H1 (cell line): ENCODE results near the gene IFNB1. TPM values are rescaled to one million over a fixed set of nuclear protein-coding genes. Genes with fewer than 3 reads are reported as not detected.

Experiments used
- CTCF ChIA-PET: fragments of 300-600 bp; sonication (Branson Sonifier 250); formaldehyde crosslinking; loops from one replicate; lab custom pipeline; 2021; ENCODE audit not compliant: partially characterized antibody; lab: Charles Lee
- POLR2A ChIA-PET: fragments of 300-600 bp; sonication (Branson Sonifier 250); formaldehyde crosslinking; loops from one replicate; lab custom pipeline; 2021; ENCODE audit warnings: inconsistent platforms; ENCODE audit not compliant: partially characterized antibody; lab: Charles Lee
- DNase-seq, 2 experiments: peaks; one replicate each; pipeline versions ENCODE4 v3.0.0 to v3.0.0-alpha.2; 2010 to 2022; ENCODE audit warnings: low spot score in 2 of 2, low read depth in 1 of 2, mixed read lengths in 1 of 2
- FAIRE-seq: peaks from 2 replicates; lab custom pipeline; 2011; peaks lifted over from hg19 to GRCh38; lab: Jason Lieb, UNC
- H2AFZ ChIP-seq: 2 replicates; pipeline ENCODE4 v1.8.1; 2012; ENCODE audit warnings: low read length, inconsistent platforms
- H2AK5ac ChIP-seq: 2 replicates; pipeline ENCODE4 v1.6.1; 2013; ENCODE audit warnings: low read depth, low read length
- H2BK120ac ChIP-seq: replicated peaks from 2 replicates; pipeline ENCODE3; 2013; ENCODE audit warnings: low read depth, low read length, inconsistent platforms
- H2BK12ac ChIP-seq: 2 replicates; pipeline ENCODE4 v1.6.1; 2013; ENCODE audit warnings: low read depth, low read length
- H2BK15ac ChIP-seq: 2 replicates; pipeline ENCODE4 v1.6.1; 2013; ENCODE audit warnings: low read length
- H2BK20ac ChIP-seq: 2 replicates; pipeline ENCODE4 v1.6.1; 2013; ENCODE audit warnings: low read length
- H2BK5ac ChIP-seq: 2 replicates; pipeline ENCODE4 v1.6.1; 2013; ENCODE audit warnings: low read depth, low read length
- H3K14ac ChIP-seq: 2 replicates; pipeline ENCODE4 v1.6.1; 2013; ENCODE audit warnings: inconsistent platforms; ENCODE audit not compliant: insufficient read length
- H3K18ac ChIP-seq: 2 replicates; pipeline ENCODE4 v1.6.1; 2013; ENCODE audit warnings: low read length; ENCODE audit errors: extremely low read depth
- H3K23ac ChIP-seq: 2 replicates; pipeline ENCODE4 v1.6.1; 2013; ENCODE audit warnings: inconsistent platforms; ENCODE audit not compliant: insufficient read length
- H3K23me2 ChIP-seq: 2 replicates; pipeline ENCODE4 v1.6.1; 2013; ENCODE audit warnings: low read depth, low read length
- H3K27ac ChIP-seq: 2 replicates; pipeline ENCODE4 v1.6.1; 2011; ENCODE audit warnings: low read depth, low read length, inconsistent platforms
- H3K27me3 ChIP-seq, 4 experiments: replicated peaks in 1 of 4; 1 replicate in 1 of 4; 2 replicates in 3 of 4; pipeline versions ENCODE4 v1.6.1 to v1.8.1; 2011 to 2013; ENCODE audit warnings: low read length in 3 of 4, mild to moderate bottlenecking in 3 of 4, inconsistent platforms in 2 of 4, mixed read lengths in 2 of 4, moderate library complexity in 1 of 4; ENCODE audit not compliant: control insufficient read depth in 3 of 4, insufficient read depth in 3 of 4; ENCODE audit errors: extremely low read depth in 1 of 4
- H3K36me3 ChIP-seq, 4 experiments: 2 replicates each; pipeline versions ENCODE4 v1.6.1 to v1.8.1; 2011 to 2013; ENCODE audit warnings: mild to moderate bottlenecking in 4 of 4, low read length in 3 of 4, moderate library complexity in 2 of 4, control low read depth in 1 of 4, inconsistent platforms in 1 of 4; ENCODE audit not compliant: insufficient read depth in 4 of 4, control insufficient read depth in 2 of 4
- H3K4ac ChIP-seq: replicated peaks from 2 replicates; pipeline ENCODE3; 2013; ENCODE audit warnings: low read length, low read depth, mixed read lengths, inconsistent platforms; ENCODE audit not compliant: insufficient read length
- H3K4me1 ChIP-seq, 4 experiments: replicated peaks in 1 of 4; 1 replicate in 1 of 4; 2 replicates in 3 of 4; pipeline versions ENCODE4 v1.6.1 to v1.8.1; 2011 to 2013; ENCODE audit warnings: low read length in 3 of 4, inconsistent platforms in 2 of 4, mixed read lengths in 1 of 4; ENCODE audit not compliant: insufficient read depth in 4 of 4, control insufficient read depth in 3 of 4
- H3K4me2 ChIP-seq, 2 experiments: 2 replicates each; pipeline versions ENCODE4 v1.6.1 to v1.8.1; 2011 to 2013; ENCODE audit warnings: low read depth in 2 of 2, low read length in 2 of 2, control low read depth in 1 of 2, inconsistent platforms in 1 of 2, mild to moderate bottlenecking in 1 of 2; ENCODE audit not compliant: insufficient read depth in 1 of 2
- H3K4me3 ChIP-seq, 4 experiments: fragments of 200-600, 300-600 bp in 1 of 4; sonication (generic), shearing (Covaris generic), sonication (Bioruptor Twin) in 1 of 4; 2 replicates each; pipeline versions ENCODE4 v1.5.1 to v1.8.1; 2011 to 2016; ENCODE audit warnings: low read length in 4 of 4, low read depth in 3 of 4, control low read depth in 2 of 4, inconsistent platforms in 2 of 4, mild to moderate bottlenecking in 2 of 4, mixed read lengths in 1 of 4, moderate library complexity in 1 of 4; ENCODE audit not compliant: insufficient read depth in 2 of 4; ENCODE audit errors: extremely low read depth in 1 of 4
- H3K56ac ChIP-seq: replicated peaks from 2 replicates; pipeline ENCODE3; 2013; ENCODE audit warnings: low read depth, mild to moderate bottlenecking, mixed read lengths, low read length, inconsistent platforms; ENCODE audit not compliant: insufficient read length
- H3K79me1 ChIP-seq: 2 replicates; pipeline ENCODE4 v1.6.1; 2013; ENCODE audit warnings: low read depth, low read length, control low read depth
- H3K79me2 ChIP-seq, 2 experiments: 2 replicates each; pipeline versions ENCODE4 v1.6.1 to v1.8.1; 2012 to 2013; ENCODE audit warnings: low read length in 2 of 2, mild to moderate bottlenecking in 2 of 2, inconsistent platforms in 1 of 2; ENCODE audit not compliant: insufficient read depth in 2 of 2, control insufficient read depth in 1 of 2
- H3K9ac ChIP-seq, 4 experiments: replicated peaks in 1 of 4; 1 replicate in 1 of 4; 2 replicates in 3 of 4; pipeline versions ENCODE4 v1.6.1 to v1.8.1; 2011 to 2013; ENCODE audit warnings: low read depth in 3 of 4, low read length in 3 of 4, control low read depth in 2 of 4, mild to moderate bottlenecking in 2 of 4, moderate library complexity in 2 of 4, inconsistent platforms in 1 of 4; ENCODE audit errors: extremely low read depth in 1 of 4
- H3K9me3 ChIP-seq, 2 experiments: 2 replicates each; pipeline versions ENCODE4 v1.6.1 to v1.8.1; 2012 to 2013; ENCODE audit warnings: mild to moderate bottlenecking in 2 of 2, moderate library complexity in 2 of 2, control low read depth in 1 of 2, inconsistent platforms in 1 of 2, low read depth in 1 of 2, low read length in 1 of 2, mixed read lengths in 1 of 2; ENCODE audit not compliant: insufficient read depth in 2 of 2
- H4K20me1 ChIP-seq, 2 experiments: replicated peaks in 1 of 2; 2 replicates each; pipeline versions ENCODE3 to v1.8.1; 2011 to 2013; ENCODE audit warnings: inconsistent platforms in 2 of 2, low read length in 2 of 2, mild to moderate bottlenecking in 1 of 2; ENCODE audit not compliant: insufficient read depth in 2 of 2, control insufficient read depth in 1 of 2
- H4K5ac ChIP-seq: 2 replicates; pipeline ENCODE4 v1.6.1; 2013; ENCODE audit warnings: low read length, low read depth, mixed read lengths, inconsistent platforms; ENCODE audit not compliant: insufficient read length
- H4K8ac ChIP-seq: 2 replicates; pipeline ENCODE4 v1.8.0; 2013; ENCODE audit warnings: mild to moderate bottlenecking, moderate library complexity, low read length, inconsistent platforms; ENCODE audit not compliant: insufficient read depth; ENCODE audit errors: extremely low read depth
- H4K91ac ChIP-seq: replicated peaks from 2 replicates; pipeline ENCODE3; 2013; ENCODE audit warnings: low read length, mixed read lengths, inconsistent platforms; ENCODE audit not compliant: insufficient read length
- KDM5A ChIP-seq: fragments of 200-600 bp; IDR thresholded peaks from 2 replicates; pipeline ENCODE4 v1.7.1; 2012; ENCODE audit warnings: mild to moderate bottlenecking, low read length, inconsistent platforms, mixed read lengths
- NANOG ChIP-seq: IDR thresholded peaks from 2 replicates; pipeline ENCODE4 v1.6.1; 2011; ENCODE audit warnings: low read length, low read depth, mild to moderate bottlenecking, inconsistent platforms; ENCODE audit not compliant: insufficient read depth, poor library complexity, severe bottlenecking
- RBBP5 ChIP-seq: IDR thresholded peaks from 2 replicates; pipeline ENCODE4 v1.7.1; 2012; ENCODE audit warnings: low read depth, mild to moderate bottlenecking, inconsistent platforms, low read length, moderate library complexity, borderline replicate concordance
- SAP30 ChIP-seq: fragments of 300-600 bp; sonication (generic); IDR thresholded peaks from 2 replicates; pipeline ENCODE4 v1.7.1; 2012; ENCODE audit warnings: low read length, moderate library complexity, mild to moderate bottlenecking, inconsistent platforms; ENCODE audit not compliant: insufficient read depth, insufficient replicate concordance
- WGBS, 2 experiments: shearing (Covaris generic) in 1 of 2; methylation state at CpG; one replicate each; pipeline versions ENCODE4 v1.1.6 to v1.1.7; 2013 to 2015; ENCODE audit warnings: low lambda C conversion rate in 2 of 2, mixed read lengths in 2 of 2, inconsistent platforms in 1 of 2, low coverage in 1 of 2, missing lambda C conversion rate in 1 of 2; ENCODE audit not compliant: insufficient replicate concordance in 2 of 2, insufficient coverage in 1 of 2, insufficient read length in 1 of 2; ENCODE audit errors: extremely low coverage in 1 of 2, missing lambda C conversion rate in 1 of 2; 5-methylcytosine and 5-hydroxymethylcytosine counted together
- polyA plus RNA-seq, 7 experiments: library from polyadenylated mRNA; depleted of rRNA in 3 of 7; stranded (reverse) in 5 of 7; unstranded in 2 of 7; fragments of >200 nt in 5 of 7; fragments of 200-250 nt in 2 of 7; gene quantifications; 1 replicate in 5 of 7; 2 replicates in 1 of 7; 4 replicates in 1 of 7; pipeline versions ENCODE4 v1.2.1 to v1.2.3, GENCODE V29; 2011 to 2013; ENCODE audit warnings: missing spikeins in 2 of 7, mixed read lengths in 2 of 7
- total RNA-seq: library from RNA; stranded (reverse); fragmentation: NEBNext Ultra II Directional; extraction: Animal tissue kit (Norgen Biotek cat#: 25700); gene quantifications from 2 replicates; pipeline ENCODE4 v1.2.1, GENCODE V29; 2021

Gene IFNB1
- total and polyA plus RNA-seq, 2 of the 8 experiments (the other 6 are each of a cell fraction or from before 2014, with no cell fraction given), result not detected

DNA sequence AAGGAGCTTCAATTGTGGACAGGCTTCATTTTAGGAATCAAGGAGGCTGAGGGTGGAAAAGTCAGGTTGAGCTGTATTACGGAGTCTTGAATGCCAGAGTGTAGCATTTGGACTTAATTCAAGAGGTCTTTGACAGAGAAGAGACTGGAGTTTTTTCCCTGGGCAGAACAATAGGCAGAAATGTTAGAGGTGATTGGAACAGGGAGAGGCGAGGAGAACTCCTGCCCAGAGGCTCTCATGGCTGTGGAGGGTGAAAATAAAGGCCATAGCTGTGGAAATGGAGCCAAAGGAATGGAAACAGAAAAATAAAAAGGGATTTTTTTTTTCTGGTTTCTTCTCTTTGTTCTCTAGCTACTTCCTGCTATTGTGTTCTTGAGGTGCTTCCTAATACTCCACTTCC lies 3.7 kb upstream of the IFNB1 start:
- H4K91ac ChIP-seq, result no peak overlapping the region
- H2BK15ac ChIP-seq, result no peak overlapping the region
- DNase-seq, result no peak
- H3K4ac ChIP-seq, result no peak overlapping the region
- H2BK120ac ChIP-seq, result no peak overlapping the region
- H3K4me2 ChIP-seq, result no peak overlapping the region
- FAIRE-seq, result no peak
- TF ChIP-seq RBBP5 (no peak), KDM5A (no peak), SAP30 (no peak), NANOG (no peak)
- TF ChIP-seq, all 59 proteins: peak for 0
- Histone ChIP-seq H3K4me3 (no peak overlapping the region), H3K79me2 (no peaks in the 10 kb centered on the region), H3K18ac (no peak overlapping the region), H4K5ac (no peak overlapping the region), H3K9ac (no peak overlapping the region), H4K8ac (no peak overlapping the region), H2BK5ac (no peak overlapping the region), H3K23me2 (no peaks in the 10 kb centered on the region), H3K14ac (no peak overlapping the region), H3K23ac (no peak overlapping the region), H2BK20ac (no peak overlapping the region), H3K4me1 (no peaks in the 10 kb centered on the region), H3K36me3 (no peaks in the 10 kb centered on the region), H2AK5ac (no peak overlapping the region), H3K9me3 (no peaks in the 10 kb centered on the region), H2BK12ac (no peak overlapping the region), H3K79me1 (no peaks in the 10 kb centered on the region), H4K20me1 (no peaks in the 10 kb centered on the region), H2AFZ (no peak overlapping the region), H3K56ac (no peak overlapping the region), H3K27me3 (no peaks in the 10 kb centered on the region), H3K27ac (no peak overlapping the region)
- ChIA-PET CTCF (interaction anchor here (0.7 to 1.5 kb wide), 4 partner anchors 11 to 167 kb away, joined by 3 to 5 read pairs (median 3); no protein-coding TSS in a partner anchor), POLR2A (interaction anchor here (0.9 kb wide), 1 partner anchor 16 kb away, joined by 3 read pairs; no protein-coding TSS in a partner anchor)
- WGBS, 2 experiments, result 88% methylated on average over 2 of the region's 2 CpGs; no CpG with 5 or more reads in 1 of the 2 experiments
